HG02678 (cell line): ENCODE measurements around the gene NUDC.
A peak's percentile ranks its signal among the peaks of the same experiment; 100 is the strongest.
"Not testable (repeated sequence)": the region's sequence is repeated elsewhere in the genome, so short reads cannot be mapped to it uniquely, and the experiment has no call there.

ENCODE experiments used
- ATAC-seq: cut with Tn5 transposase; IDR thresholded peaks from one replicate; pipeline ENCODE4 v1.9.1; 2021; ENCODE audit warnings: mild to moderate bottlenecking, moderate library complexity; ENCODE audit not compliant: unreplicated experiment

NUDC gene

GRCh38 chr1:26910343-26911160, 11.0 kb upstream of the NUDC start:
- no peak for ATAC-seq

- ATAC-seq: no peak
Observed at GRCh38 chr1:26911399-26912146, 10.0 kb upstream of the NUDC start.

GRCh38 chr1:26912147-26912490, 9.4 kb upstream of the NUDC start:
- no peak for ATAC-seq

- no peak for ATAC-seq
Observed at GRCh38 chr1:26913389-26913753, 8.2 kb upstream of the NUDC start.

- ATAC-seq: no peak
Observed at GRCh38 chr1:26913754-26914619, 7.6 kb upstream of the NUDC start, which contains the start of gene NR0B2. TSS of gene NR0B2 (minus strand) at chr1:26913975. CDS start at chr1:26913940, 35 bp downstream.

GRCh38 chr1:26915204-26915842, 6.2 kb upstream of the NUDC start:
- no peak for ATAC-seq

- peak; percentile 13 for ATAC-seq
Observed at GRCh38 chr1:26921126-26921539, 410 bp upstream of the NUDC start.

GRCh38 chr1:26922431-26922729, 837 bp downstream of the NUDC start:
- ATAC-seq: no peak

- ATAC-seq: no peak
Observed at GRCh38 chr1:26922901-26923300, 1.4 kb downstream of the NUDC start.

GRCh38 chr1:26923711-26924110, 2.2 kb downstream of the NUDC start:
- no peak for ATAC-seq

GRCh38 chr1:26932531-26932930, 11.0 kb downstream of the NUDC start:
- no peak for ATAC-seq

GRCh38 chr1:26936823-26937222, 15.3 kb downstream of the NUDC start:
- no peak for ATAC-seq

GRCh38 chr1:26938004-26938658, 16.6 kb downstream of the NUDC start:
- no peak for ATAC-seq

- no peak for ATAC-seq
Observed at GRCh38 chr1:26938659-26939025, 17.1 kb downstream of the NUDC start.

- ATAC-seq: no peak
Observed at GRCh38 chr1:26941311-26941710, 19.8 kb downstream of the NUDC start.

GRCh38 chr1:26942656-26943055, 21.1 kb downstream of the NUDC start:
- no peak for ATAC-seq

- ATAC-seq: no peak
Observed at GRCh38 chr1:26945138-26945537, 23.6 kb downstream of the NUDC start.

- ATAC-seq: no peak
Observed at GRCh38 chr1:26945728-26946127, 24.2 kb downstream of the NUDC start.

GRCh38 chr1:26946270-26946669, 24.7 kb downstream of the NUDC start:
- ATAC-seq: no peak

GRCh38 chr1:26948725-26949057, 27.1 kb downstream of the NUDC start:
- ATAC-seq: not testable (repeated sequence)
